GM18507 (cell line): Measurements from ENCODE around the gene HCAR3.
"Not testable (repeated sequence)": the region's sequence is repeated elsewhere in the genome, so short reads cannot be mapped to it uniquely, and the experiment has no call there.

Experiments
- DNase-seq: peaks from one replicate; pipeline ENCODE4 v3.0.0; 2011; ENCODE audit warnings: low read depth; ENCODE audit not compliant: insufficient read length; ENCODE audit errors: extremely low spot score
- FAIRE-seq: peaks from 2 replicates; lab custom pipeline; 2011; peaks lifted over from hg19 to GRCh38; lab: Jason Lieb, UNC

The HCAR3 gene

DNA sequence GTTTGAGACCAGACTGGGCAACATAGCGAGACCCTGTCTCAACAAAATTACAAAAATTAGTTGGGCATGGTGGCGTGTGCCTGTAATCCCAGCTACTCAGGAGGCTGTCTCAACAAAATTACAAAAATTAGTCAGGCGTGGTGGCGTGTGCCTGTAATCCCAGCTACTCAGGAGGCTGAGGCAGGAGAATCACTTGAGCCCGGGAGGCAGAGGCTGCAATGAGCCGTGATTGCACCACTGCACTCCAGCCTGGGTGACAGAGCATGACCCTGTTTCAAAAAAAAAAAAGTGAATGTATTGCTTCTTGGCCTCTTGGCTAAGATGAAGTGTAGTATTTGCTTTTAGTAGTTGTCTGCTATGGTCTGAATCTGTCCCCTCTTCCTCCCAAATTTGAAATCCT, 35.6 kb downstream of the HCAR3 start:
- DNase-seq, FAIRE-seq: not testable (repeated sequence)

- not testable (repeated sequence) for FAIRE-seq, DNase-seq
Observed at GRCh38 chr12:122676781-122677180, 39.8 kb downstream of the HCAR3 start.

- not testable (repeated sequence) for DNase-seq, FAIRE-seq
Observed at GRCh38 chr12:122676015-122676414, 40.6 kb downstream of the HCAR3 start.

DNA sequence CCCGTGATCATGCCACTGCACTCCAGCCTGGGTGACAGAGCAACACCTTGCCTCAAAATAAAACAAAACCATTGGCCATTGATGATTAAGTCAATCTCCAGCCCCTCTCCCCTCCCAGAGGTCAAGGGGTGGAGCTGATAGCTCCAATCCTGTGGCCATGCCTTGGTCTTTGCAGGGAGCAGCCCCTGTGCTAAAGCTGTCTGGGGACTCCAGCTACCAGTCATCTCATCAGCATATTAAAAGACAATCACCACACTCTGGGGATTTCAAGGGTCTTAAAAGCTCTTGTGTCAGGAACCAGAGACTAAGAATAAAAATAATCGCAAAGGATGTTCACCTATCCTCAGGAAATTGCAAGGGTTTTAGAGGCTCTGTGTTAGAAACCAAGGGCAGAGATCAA, 44.1 kb downstream of the HCAR3 start:
- DNase-seq (no peak), FAIRE-seq (no peak)

DNA sequence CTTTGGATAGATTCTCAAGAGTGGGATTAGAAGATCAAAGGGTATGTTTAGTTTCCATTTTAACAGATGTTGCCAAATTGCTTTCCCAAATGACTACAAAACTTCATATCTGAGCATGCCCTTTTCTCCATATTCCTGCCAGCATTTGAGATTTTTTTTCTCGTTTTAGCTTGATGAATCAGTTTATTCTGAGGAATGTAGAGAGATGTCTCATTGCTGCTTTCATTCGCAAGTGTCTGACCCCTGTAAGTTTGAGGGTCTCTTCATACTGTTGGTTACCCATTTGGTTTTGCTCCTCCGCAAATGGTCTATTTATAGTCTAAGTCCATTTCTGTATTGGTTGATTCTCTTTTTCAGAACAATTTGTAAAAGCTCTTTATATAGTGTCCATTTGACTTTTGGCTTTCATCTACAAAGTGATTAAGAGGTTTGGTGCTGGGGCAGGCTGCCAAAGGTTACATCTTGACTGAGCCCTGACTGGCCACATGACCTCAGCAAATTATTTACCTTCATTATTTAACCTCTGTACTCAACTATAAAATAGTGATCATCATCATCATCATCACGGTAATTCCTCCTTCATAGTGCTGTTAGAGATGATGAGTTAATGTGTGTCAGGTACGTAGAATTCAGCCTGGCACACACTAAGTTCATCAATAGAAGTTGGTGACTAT, 47.1 kb downstream of the HCAR3 start:
- no peak for FAIRE-seq
- DNase-seq, result no peak

- DNase-seq (no peak), FAIRE-seq (no peak)
Observed at GRCh38 chr12:122668268-122668667, 48.3 kb downstream of the HCAR3 start.

DNA sequence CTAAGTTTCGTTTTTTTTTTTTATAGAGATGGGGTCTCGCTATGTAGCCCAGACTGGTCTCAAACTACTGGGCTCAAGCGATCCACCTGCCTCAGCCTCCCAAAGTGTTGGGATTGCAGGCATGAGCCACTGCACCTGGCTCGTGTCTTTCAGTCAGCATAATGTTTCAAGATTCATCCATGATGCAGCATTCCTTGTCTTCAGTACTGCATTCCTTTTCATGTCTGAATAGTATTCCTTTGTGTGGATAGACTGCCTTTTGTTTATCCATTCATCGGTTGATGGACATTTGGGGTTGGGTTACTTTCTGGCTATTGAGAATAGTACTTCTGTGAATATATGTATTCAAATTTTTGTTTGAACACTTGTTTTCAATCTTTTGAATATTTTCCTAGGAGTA, 50.9 kb downstream of the HCAR3 start:
- DNase-seq (no peak), FAIRE-seq (no peak)

- DNase-seq (no peak), FAIRE-seq (no peak)
Observed at GRCh38 chr12:122665349-122665748, 51.3 kb downstream of the HCAR3 start.
